GM12891 (cell line): Measurements from ENCODE around the gene SLC44A5.

Source experiments
- POLR2A ChIP-seq: IDR thresholded peaks from 2 replicates; pipeline ENCODE4 v1.6.1; 2011; ENCODE audit warnings: low read depth, low read length, control low read depth
- POLR2AphosphoS5 ChIP-seq: IDR thresholded peaks from 2 replicates; pipeline ENCODE4 v1.6.1; 2011; ENCODE audit warnings: low read depth, low read length, control low read depth
- POU2F2 ChIP-seq: IDR thresholded peaks from 2 replicates; pipeline ENCODE4 v1.6.1; 2011; ENCODE audit warnings: low read depth, mild to moderate bottlenecking, control low read depth, low read length, moderate library complexity
- TAF1 ChIP-seq: IDR thresholded peaks from 2 replicates; pipeline ENCODE4 v1.6.1; 2011; ENCODE audit warnings: low read depth, low read length, control low read depth

GRCh38 chr1:75342786-75343185, 268.1 kb downstream of the SLC44A5 start:
- TF ChIP-seq POLR2A = no peak
- TF ChIP-seq POLR2AphosphoS5 = no peak
- TF ChIP-seq TAF1 = no peak
- TF ChIP-seq POU2F2 = no peak
